Fibroblast of the aortic adventitia (primary cell): ENCODE data around the gene FOXC1. TPM values are rescaled to one million over a fixed set of nuclear protein-coding genes. Genes with fewer than 3 reads are reported as not detected.
A peak's percentile ranks its signal among the peaks of the same experiment; 100 is the strongest.

ENCODE experiments used
- DNase-seq: peaks from one replicate; pipeline ENCODE4 v3.0.0-alpha.2; 2010; ENCODE audit warnings: low read depth
- H3K4me3 ChIP-seq: 2 replicates; pipeline ENCODE4 v1.5.1; 2011; ENCODE audit warnings: low read depth, mild to moderate bottlenecking, control low read depth, low read length, moderate library complexity
- CTCF ChIP-seq: IDR thresholded peaks from 2 replicates; pipeline ENCODE4 v1.5.1; 2011; ENCODE audit warnings: mild to moderate bottlenecking, low read length, control low read depth, inconsistent platforms; ENCODE audit not compliant: insufficient read depth
- total RNA-seq: library from RNA; depleted of rRNA; stranded (reverse); fragments of >200 nt; gene quantifications from 2 replicates; pipeline ENCODE4 v1.2.3, GENCODE V29; 2012; ENCODE audit warnings: low replicate concordance

Gene FOXC1
- total RNA-seq, 1 donor, result 15.7 TPM

GRCh38 chr6:1619673-1620503 lies 10.2 kb downstream of the FOXC1 start:
- no peak for TF ChIP-seq CTCF
- peak; percentile 47 for DNase-seq
- H3K4me3 ChIP-seq, result peak overlapping the region; percentile 40

DNA sequence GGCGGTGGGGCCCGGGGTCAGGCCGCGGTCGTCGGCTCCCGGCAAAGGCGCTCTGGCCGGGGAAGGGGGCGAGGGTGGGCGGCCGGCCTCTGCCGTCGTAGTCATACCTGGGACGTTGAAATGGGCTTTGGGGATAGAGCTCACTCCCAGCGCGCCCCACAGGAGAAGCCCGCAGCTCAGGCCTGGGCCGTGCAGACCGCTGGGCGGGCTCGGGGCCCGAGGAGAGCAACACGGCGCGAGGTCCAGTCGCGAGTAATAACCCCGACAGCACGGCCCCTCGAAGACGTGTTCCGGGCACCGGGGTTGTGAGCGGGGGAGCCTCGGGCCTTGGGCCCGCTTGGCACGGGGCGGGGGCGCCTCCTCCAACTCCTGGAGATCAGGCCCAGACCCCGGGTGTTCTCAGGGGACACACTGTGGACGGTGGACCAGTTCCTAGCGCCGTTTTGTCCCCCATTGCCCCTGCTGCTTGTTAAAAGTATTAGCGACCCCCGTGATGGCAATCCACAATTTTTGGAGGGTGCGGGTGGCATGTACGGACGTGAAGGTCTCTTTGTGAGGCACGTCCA lies 10.9 kb downstream of the FOXC1 start:
- no peak for TF ChIP-seq CTCF
- DNase-seq, result no peak
- H3K4me3 ChIP-seq, result no peak overlapping the region

- H3K4me3 ChIP-seq, result no peak overlapping the region
- no peak for TF ChIP-seq CTCF
- no peak for DNase-seq
These were observed 11.5 kb downstream of the FOXC1 start for GRCh38 chr6:1621070-1621701.

- no peak for TF ChIP-seq CTCF
- DNase-seq, result peak; percentile 84
- no peak overlapping the region for H3K4me3 ChIP-seq
These were observed 12.6 kb downstream of the FOXC1 start for GRCh38 chr6:1622220-1622850.

- peak; percentile 32 for DNase-seq
- peak overlapping the region; percentile 7 for H3K4me3 ChIP-seq
- TF ChIP-seq CTCF, result no peak
These were observed 13.4 kb downstream of the FOXC1 start for GRCh38 chr6:1622851-1623768.

DNA sequence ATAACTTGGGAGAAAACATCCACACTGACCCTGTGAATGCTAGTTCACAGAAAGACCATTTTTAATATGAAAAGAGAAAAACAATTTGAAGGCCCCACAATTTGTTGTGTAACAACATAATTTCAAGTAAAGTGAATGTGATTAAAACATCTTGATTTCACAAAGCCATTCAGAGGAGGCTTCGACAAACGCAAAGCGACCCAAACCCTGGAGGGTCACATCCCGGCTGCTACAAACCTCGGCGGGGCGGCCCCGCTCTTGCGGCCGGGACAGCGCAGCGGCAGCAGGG lies 14.0 kb downstream of the FOXC1 start:
- peak overlapping the region; percentile 76 for H3K4me3 ChIP-seq
- no peak for DNase-seq
- TF ChIP-seq CTCF, result no peak
